GM12878 (cell line): ENCODE measurements around the gene GZMM.

ENCODE experiments used
- HCFC1 ChIP-seq: fragments of 150-350 bp; IDR thresholded peaks from 2 replicates; pipeline ENCODE4 v1.6.1; 2014; ENCODE audit warnings: low read length
- KDM1A ChIP-seq: fragments of 200-600 bp; sonication (generic); IDR thresholded peaks from 2 replicates; pipeline ENCODE4 v1.6.1; 2016; ENCODE audit warnings: borderline replicate concordance
- NRF1 ChIP-seq: conservative IDR thresholded peaks from 2 replicates; pipeline ENCODE4 v1.6.1; 2011; ENCODE audit warnings: mild to moderate bottlenecking, low read depth, low read length, improper control_type of control experiment
- TCF3 ChIP-seq: IDR thresholded peaks from 2 replicates; pipeline ENCODE4 v1.6.1; 2012; ENCODE audit warnings: low read depth, mild to moderate bottlenecking, low read length, borderline replicate concordance; ENCODE audit not compliant: insufficient read depth
- TF ChIP-seq, protein P1 (sequence below), 3 experiments: IDR thresholded peaks in 2 of 3; conservative IDR thresholded peaks in 1 of 3; 2 replicates each; pipeline ENCODE4 v1.5.1; 2011; ENCODE audit warnings: low read depth in 3 of 3, low read length in 3 of 3, mild to moderate bottlenecking in 3 of 3, control low read depth in 2 of 3, moderate library complexity in 2 of 3, inconsistent platforms in 1 of 3, mixed read lengths in 1 of 3; ENCODE audit not compliant: control insufficient read depth in 2 of 3, insufficient read depth in 1 of 3; ENCODE audit errors: extremely low read depth in 1 of 3

DNA sequence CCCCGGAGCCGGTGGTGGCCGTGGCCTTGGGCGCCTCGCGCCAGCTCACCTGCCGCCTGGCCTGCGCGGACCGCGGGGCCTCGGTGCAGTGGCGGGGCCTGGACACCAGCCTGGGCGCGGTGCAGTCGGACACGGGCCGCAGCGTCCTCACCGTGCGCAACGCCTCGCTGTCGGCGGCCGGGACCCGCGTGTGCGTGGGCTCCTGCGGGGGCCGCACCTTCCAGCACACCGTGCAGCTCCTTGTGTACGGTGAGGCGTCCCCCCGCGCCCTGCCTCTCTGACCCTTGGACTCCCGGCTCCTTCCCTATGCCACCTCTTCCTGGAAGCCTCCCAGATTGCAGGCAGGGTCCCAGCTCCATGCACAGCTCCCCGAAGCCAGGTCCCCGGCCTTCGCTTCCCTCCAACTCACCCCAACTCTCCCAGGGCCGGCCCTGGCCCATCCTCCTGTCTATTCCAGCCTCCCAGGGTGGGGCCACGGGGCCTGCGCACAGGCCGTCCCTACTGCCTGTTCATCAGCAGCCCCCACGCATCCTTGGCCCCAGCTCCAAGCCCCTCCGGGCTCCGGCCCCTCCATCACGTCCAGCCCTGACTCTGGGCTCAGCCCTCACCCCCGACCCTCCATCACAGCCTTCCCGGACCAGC is 45.9 kb upstream of the GZMM start:
- TF ChIP-seq HCFC1 = no peak
- TF ChIP-seq KDM1A = no peak
- TF ChIP-seq, protein P1, sequence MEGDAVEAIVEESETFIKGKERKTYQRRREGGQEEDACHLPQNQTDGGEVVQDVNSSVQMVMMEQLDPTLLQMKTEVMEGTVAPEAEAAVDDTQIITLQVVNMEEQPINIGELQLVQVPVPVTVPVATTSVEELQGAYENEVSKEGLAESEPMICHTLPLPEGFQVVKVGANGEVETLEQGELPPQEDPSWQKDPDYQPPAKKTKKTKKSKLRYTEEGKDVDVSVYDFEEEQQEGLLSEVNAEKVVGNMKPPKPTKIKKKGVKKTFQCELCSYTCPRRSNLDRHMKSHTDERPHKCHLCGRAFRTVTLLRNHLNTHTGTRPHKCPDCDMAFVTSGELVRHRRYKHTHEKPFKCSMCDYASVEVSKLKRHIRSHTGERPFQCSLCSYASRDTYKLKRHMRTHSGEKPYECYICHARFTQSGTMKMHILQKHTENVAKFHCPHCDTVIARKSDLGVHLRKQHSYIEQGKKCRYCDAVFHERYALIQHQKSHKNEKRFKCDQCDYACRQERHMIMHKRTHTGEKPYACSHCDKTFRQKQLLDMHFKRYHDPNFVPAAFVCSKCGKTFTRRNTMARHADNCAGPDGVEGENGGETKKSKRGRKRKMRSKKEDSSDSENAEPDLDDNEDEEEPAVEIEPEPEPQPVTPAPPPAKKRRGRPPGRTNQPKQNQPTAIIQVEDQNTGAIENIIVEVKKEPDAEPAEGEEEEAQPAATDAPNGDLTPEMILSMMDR (IDR thresholded peaks at IDR 0.05 in 2 of 3, conservative IDR thresholded peaks at IDR 0.05 in 1 of 3; ENCODE audit: control insufficient read depth in 2 of 3, extremely low read depth in 1 of 3, insufficient read depth in 1 of 3, low read depth in 3 of 3, low read length in 3 of 3) = no peak
- no peak for TF ChIP-seq TCF3
- TF ChIP-seq NRF1 = no peak
